Gastroesophageal sphincter (tissue), 3 donors: Measurements from ENCODE around the gene CC2D2A.

Experiments
- CTCF ChIP-seq, 4 experiments: fragments of 200-600 bp in 2 of 4; fragments of 450-650 bp in 2 of 4; sonication (generic) in 1 of 4; IDR thresholded peaks; one replicate each; pipeline ENCODE4 v1.5.1; 2017 to 2019; ENCODE audit warnings: antibody characterized with exemption in 4 of 4, mild to moderate bottlenecking in 2 of 4, moderate library complexity in 2 of 4
- EP300 ChIP-seq: sonication (generic); formaldehyde crosslinking; IDR thresholded peaks from one replicate; pipeline ENCODE4 v1.6.1; 2017; ENCODE audit warnings: antibody characterized with exemption, mild to moderate bottlenecking
- POLR2A ChIP-seq, 2 donors: fragments of 450-650 bp; IDR thresholded peaks; one replicate each; pipeline ENCODE4 v1.6.1; 2017; ENCODE audit warnings: antibody characterized with exemption in 2 of 2, mild to moderate bottlenecking in 2 of 2, moderate library complexity in 1 of 2
- POLR2AphosphoS5 ChIP-seq: sonication (generic); formaldehyde crosslinking; IDR thresholded peaks from one replicate; pipeline ENCODE4 v1.6.1; 2017; ENCODE audit warnings: antibody characterized with exemption

- no peak for TF ChIP-seq POLR2A (IDR thresholded peaks at IDR 0.05)
- peak in 1 of 4 experiments; percentile 3 for TF ChIP-seq CTCF (IDR thresholded peaks at IDR 0.05)
- TF ChIP-seq POLR2AphosphoS5 = peak; percentile 52
- TF ChIP-seq EP300 = no peak
These were observed 17.6 kb upstream of the CC2D2A start for GRCh38 chr4:15451866-15452765.
